Iris pigment epithelial cell (primary cell): Measurements from ENCODE around the gene ROMO1.
"Not testable (repeated sequence)": the region's sequence is repeated elsewhere in the genome, so short reads cannot be mapped to it uniquely, and the experiment has no call there.

Experiments used
- DNase-seq: peaks from one replicate; pipeline ENCODE4 v3.0.0-alpha.2; 2011; ENCODE audit warnings: low read depth

The ROMO1 gene

DNA sequence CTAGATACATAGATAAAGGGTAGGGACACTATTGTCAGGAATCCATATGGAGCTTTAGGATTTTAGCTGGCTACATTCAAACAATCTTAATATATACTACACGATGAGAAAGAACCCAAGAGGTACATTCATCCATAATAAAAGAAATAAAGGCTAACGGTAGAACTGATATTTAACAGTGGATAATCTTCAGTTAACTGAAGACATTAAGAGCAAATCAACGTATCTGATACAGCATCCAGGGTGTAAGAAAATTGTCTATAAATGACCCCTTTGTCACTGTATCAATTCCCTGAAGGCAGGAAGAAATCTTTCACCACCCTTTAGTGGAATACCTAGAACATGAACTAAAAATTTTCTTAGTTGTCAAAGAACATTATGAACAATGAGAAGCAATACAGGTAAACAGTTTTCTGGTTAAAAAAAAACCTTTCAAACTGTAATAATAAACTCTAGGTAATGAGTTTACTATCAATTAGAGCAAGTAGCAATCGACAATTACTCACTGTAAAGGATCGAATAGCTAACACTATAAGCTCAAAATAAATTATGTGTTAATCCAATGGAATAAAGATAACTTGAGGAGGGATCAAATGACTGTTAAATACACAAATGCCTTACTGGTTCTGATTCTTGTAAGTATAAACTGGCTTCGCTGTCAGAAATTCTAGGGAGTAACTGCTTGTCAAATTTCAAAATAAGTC is 11.8 kb downstream of the ROMO1 start:
- no peak for DNase-seq

DNA sequence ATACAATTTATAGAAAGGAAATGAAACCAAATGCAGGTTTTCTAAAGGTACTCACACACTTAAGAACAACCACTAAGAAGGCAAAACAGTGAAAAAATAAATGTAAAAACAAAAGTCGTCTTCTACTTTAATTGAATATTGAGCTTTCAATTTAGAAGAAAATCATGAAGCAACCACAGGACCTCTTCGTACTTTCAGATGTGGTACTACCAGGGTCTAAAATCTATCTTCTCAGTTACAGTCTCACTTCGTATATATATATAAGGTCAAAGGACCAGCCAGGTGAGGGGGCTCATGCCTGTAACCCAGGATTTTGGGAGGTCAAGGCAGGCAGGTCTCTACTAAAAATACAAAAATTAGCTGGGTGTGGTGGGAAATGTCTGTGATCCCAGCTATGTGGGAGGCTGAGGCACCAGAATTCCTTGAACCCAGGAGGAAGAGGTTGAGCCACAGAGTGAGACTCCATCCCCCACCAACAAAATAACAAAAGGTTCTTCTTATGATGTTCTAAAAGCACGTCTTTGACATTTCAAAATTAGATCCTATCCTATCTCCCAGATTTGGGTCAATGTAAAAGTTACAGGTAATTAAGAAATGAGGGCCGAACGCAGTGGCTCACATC is 12.5 kb downstream of the ROMO1 start:
- DNase-seq, result no peak

DNA sequence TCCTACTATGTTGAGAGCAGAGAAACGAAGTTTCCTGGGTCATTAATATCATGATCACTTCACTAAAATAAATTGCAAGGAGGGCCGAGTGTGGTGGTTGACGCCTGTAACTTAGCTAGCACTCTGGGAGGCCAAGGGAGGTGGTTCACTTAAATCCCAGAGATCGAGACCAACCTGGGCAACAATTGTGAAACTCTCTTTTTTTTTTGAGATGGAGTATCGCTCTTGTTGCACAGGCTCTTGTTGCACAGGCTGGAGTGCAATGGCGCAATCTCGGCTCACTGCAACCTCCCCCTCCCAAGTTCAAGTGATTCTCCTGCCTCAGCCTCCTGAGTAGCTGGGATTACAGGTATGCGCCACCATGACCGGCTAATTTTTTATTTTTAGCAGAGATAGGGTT is 13.9 kb downstream of the ROMO1 start:
- not testable (repeated sequence) for DNase-seq

DNA sequence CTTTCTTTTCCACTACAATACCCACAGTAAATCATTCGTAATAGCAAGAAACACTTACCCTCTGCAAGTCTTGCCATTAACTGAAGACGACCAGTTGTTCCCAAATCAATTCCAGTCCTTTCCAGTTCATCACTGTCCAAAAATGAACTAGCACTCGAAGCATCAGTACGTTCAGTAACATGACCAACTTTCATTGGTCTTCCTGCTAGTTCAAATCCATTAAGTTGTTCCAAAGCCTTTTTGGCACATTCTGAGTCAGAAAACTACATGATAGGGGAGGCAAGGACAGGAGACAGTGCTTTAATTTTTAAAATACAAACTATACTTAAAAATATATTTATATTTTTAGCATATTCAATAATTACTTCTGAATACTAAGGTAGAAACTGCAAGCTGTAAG is 14.9 kb downstream of the ROMO1 start:
- DNase-seq, result no peak

DNA sequence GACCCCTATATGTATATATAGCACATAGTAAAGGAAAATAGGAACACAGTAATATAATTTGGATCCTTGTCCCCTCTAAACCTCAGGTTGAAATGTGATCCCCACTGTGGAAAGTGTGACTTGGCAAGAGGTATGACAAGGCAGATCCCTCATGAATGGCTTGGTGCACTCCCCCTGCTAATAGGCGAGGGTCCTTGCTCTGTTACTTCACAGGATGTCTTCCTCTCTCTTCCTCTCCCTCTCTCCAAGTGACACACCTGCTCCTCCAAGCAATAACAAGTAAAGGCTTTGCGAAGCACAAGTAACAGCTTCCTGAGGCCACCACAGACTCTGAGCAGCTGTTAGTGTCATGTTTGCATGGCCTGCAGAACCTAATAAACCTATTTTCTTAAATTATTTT is 16.4 kb downstream of the ROMO1 start:
- DNase-seq, result no peak

DNA sequence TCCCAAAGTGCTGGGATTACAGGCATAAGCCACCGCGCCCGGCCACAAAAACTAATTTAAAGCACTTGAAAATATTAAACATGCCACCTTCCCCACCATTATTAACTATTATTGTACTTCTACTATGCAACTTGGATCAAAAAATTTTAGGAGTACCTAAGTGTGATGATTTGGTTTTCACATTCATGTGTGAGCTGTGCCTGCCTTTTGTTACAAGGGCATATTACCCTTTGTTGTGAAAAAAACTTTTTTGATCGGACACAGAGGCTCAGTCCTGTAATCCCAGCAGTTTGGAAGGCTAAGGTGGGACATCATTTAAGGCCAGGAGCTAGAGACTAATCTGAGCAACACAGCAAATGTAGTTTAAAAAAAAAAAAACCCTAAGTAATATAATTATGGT is 17.1 kb downstream of the ROMO1 start:
- DNase-seq, result no peak

DNA sequence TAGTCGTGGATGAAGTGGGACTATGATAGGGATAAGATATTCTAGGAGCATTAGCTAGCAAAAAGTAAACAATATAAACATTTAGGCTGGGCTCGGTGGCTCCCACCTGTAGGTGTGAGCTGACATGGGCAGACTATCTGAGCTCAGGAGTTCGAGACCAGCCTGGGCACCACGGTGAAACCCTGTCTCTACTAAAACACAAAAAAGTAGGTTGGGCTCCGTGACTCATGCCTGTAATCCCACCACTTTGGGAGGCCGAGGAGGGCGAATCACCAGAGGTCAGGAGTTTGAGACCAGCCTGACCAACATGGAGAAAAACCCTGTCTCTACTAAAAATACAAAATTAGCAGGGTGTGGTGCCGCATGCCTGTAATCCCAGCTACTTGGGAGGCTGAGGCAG is 19.1 kb downstream of the ROMO1 start:
- DNase-seq, result not testable (repeated sequence)

DNA sequence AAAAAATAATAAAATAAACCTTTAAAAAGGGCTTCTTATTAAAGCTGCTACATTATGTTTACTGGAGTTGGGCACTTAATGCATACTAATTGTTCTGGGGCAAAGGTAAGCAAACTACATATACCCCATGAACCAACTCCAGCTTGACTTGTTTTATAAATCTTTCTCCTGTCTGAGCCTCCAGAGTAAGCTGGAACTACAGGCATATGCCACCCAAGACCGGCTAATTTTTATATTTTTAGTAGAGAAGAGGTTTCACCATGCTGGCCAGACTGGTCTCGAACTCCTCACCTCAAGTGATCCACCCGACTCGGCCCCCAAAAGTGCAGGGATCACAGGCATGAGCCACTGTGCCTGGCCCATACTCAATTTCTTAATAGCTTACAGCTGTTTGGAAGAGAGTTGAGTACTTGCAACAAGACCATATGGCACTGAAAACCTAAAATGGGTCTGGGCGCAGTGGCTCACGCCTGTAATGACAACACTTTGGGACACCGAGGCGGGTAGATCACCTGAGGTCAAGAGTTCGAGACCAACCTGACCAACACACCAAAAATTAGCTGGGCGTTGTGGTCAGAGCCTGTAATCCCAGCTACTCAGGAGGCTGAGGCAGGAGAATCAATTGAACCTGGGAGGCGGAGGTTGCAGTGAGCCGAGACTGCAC is 19.9 kb downstream of the ROMO1 start:
- DNase-seq, result no peak

DNA sequence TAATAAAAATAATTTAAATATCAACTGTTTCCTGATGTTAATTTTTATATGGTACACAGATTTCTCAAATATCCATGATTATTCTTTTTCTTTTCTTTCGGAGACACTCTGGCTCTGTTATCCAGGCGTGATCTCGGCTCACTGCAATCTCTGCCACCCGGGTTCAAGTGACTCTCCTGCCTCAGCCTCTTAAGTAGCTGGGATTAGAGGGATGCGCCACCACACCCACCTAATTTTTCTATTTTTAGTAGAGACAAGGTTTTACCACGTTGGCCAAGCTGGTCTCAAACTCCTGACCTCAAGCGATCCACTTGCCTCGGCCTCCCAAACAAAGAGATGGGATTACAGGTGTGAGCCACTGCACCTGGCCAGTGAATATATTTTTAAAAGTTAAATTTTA is 20.5 kb downstream of the ROMO1 start:
- DNase-seq, result no peak

DNA sequence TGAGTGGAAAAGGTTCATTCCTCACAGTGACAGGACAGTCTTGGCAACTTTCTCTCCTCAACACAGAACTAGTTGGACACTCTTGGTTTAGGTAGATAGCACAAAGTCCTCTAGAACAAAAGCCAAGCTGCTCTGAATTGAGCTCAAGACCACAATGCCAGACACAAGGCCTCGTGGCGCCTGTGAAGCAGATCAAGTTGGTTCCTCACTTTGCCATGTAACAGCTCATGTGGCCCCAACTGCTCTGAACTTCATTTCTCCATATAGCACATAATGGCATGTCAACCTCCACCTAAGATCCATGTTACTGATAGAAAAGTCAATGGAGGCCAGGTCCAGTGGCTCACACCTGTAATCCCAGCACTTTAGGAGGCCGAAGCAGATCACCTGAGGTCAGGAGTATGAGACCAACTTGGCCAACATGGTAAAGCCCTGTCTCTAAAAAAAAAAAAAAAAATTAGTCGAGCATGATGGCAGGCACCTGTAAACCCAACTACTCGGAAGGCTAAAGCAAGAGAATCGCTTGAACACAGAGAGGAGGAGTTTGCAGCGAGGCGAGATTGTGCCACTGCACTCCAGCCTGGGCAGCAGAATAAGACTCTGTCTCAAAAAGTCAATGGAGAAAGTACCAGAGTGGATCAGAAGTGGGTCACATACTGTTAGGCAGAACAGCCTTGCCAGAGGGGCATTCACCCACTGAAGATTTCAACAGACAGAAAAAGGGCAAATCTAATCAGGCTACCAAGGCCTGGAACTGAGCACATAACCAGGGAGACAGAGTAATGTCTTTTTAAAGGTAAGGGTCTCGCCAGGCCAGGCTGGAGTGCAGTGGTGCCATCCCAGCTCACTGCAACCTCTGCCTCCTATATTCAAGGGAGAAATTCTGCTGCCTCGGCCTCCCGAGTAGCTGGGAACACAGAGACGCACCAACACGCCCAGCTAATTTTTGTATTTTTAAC is 21.2 kb downstream of the ROMO1 start:
- DNase-seq, result no peak

DNA sequence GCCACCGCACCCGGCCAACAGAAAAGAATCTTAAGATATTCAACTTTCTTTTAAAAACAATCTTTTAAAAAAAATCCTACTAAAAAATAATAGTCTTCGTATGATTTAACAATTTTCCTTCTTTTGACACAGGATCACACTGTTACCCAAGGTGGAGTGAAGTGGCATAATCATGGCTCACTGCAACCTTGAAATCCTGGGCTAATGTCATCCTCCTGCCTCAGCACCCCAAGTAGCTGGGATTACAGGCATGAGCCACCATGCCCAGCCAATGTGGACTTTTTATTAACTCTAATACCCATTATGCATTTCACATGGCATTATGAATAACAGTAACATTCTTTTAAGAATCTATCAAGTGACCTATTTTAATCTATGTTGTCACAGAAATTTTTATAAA is 22.0 kb downstream of the ROMO1 start:
- DNase-seq, result no peak

DNA sequence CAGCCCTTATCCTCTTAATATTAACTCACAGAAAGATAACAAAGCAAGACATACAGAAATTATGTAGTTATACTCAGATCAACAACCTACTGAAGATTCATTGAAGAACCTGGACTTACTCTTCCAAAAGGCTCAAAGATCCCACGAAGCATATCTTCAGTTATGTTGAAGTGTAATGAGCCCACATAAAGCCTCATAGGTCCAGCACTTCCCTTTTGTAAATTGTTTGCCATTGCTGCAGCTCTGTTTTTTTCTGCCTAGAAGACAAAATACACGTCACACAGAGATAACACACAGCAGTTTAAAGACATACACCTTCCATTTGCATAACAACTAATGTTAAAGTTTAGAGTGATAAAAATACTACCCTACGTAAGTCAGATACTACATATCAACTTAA is 22.4 kb downstream of the ROMO1 start:
- DNase-seq, result no peak

DNA sequence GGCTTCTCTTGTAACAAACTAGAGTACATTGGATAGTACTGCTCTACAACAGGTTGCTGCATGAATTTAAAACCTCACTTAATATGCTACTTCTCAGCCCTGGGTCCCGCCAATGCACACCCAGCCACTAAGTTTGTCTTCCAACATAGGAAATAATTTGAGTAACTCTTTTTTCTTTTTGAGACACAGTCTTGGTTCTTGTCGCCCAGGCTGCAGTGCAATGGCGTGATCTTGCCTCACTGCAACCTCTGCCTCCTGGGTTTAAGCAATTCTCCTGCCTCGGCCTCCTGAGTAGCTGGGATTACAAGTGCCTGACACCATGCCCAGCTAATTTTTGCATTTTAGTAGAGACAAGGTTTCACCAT is 24.1 kb downstream of the ROMO1 start:
- not testable (repeated sequence) for DNase-seq

DNA sequence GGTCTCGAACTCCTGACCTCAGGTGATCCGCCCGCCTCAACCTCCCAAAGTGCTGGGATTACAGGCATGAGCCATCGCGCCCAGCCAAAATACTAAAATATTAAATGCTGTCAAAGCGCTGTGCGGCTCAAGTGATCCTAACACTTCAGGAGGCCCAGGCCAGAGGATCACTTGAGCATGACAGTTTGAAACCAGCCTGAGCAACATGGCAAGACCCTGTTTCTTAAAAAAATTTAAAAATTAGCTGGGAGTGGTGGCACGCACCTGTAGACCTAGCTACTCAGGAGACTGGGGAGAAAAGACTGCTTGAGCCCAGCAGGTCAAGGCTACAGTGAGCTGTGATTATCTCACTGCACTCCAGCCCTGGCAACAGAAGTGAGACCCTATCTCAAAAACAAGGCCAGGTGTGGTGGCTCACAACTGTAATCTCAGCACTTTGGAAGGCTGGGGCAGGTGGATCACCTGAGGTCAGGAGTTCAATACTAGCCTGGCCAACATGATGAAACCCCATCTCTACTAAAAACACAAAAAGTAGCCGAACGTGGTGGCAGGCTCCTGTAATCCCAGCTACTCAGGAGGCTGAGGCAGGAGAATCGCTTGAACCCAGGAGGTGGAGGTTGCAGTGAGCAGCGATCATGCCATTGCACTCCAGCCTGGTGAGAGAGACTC is 24.6 kb downstream of the ROMO1 start:
- not testable (repeated sequence) for DNase-seq

DNA sequence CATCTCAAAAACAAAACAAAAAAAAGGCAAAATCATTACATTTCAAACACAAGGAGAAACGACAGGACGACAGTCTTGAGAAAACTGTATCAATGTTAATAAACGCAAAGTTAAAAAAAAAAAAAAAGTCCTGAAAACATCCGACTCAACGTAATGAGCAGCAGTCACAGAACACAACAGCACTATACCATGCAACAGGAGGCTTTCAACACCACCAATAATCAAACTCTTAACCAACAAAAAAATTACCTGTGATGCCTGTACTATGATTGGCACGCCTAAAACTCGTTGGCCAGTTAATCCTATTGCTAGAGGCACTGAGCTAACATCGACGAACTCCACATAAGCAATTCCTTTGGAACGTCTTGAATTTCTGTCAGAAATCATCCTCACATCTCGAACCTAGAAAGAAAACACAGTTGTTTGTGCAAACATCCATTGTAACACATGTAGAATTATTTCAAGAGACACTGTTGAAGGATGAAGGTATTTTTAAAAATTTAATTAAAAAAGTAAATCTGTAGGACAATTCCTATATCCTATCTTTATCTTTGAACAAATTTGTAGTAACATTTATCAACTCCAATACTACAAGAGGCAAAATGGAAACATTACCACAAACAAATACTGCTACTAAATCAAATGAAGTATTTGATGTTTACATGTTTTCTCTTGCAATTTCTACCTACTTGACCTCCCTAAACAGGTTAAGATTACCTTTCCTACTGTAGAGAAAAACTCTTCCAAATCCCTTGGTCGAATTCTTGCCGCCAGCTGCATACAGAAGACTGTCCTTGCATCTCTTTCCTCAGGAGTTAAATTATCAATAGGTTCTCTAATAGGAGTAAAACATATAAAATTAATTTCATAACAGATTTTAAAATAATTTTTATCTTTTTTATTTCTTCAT is 25.4 kb downstream of the ROMO1 start:
- DNase-seq, result no peak

DNA sequence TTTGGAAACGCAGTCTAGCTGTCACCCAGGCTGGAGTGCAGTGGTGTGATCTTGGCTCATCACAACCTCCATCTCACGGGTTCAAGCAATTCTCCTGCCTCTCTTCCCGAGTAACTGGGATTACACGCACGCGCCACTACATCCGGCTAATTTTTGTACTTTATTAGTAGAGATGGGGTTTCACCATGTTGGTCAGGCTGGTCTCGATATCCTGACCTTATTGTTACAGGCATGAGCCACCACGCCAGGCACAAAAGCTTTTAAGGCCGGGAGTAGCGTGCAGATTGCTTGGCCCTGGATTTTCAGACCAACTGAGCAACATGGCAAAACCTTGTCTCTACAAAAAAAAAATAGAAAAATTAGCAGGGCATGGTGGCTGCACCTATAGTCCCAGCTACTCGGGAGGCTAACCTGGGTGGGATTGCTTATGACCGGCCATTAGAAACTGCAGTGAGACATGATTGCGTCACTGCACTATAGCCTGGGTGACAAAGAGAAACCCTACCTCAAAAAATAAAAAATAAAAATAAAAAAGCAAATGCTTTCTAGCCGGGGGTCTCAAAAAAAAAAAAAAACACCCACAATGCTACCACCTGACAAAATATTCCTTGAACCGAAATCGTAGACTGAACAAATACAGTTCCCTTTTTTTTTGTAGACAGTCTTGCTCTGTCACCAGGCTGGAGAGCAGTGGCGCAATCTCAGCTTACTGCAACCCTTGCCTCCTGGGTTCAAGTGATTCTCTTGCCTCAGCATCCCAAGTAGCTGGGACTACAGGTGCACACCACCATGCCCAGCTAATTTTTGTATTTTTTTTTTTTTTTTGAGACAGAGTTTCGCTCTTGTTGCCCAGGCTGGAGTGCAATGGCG is 27.9 kb downstream of the ROMO1 start:
- DNase-seq, result no peak

DNA sequence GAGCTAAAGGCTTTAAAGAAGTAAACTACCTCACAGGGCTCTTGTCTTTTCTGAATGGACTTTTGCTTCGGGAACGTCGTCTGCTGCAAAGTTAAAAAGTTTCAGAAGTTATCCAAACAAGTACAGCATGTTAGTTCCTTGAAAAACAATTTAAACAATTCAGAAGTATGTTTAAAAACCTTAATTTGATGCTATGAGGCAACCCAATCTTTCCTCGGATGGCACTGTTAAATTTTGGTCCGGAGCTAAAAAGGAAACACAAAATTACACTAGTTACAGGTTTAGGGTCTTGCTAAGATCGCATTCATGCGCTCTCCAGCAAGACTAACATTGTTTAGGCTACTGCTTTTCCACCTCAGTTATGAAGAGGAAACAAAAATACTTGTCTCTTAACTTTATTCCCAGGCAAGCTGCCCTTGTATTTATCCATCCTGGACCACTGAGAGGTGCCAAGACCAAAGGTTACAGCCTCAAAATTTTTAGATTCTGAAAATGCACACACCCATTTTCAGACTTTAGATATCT is 30.1 kb downstream of the ROMO1 start:
- DNase-seq, result no peak

DNA sequence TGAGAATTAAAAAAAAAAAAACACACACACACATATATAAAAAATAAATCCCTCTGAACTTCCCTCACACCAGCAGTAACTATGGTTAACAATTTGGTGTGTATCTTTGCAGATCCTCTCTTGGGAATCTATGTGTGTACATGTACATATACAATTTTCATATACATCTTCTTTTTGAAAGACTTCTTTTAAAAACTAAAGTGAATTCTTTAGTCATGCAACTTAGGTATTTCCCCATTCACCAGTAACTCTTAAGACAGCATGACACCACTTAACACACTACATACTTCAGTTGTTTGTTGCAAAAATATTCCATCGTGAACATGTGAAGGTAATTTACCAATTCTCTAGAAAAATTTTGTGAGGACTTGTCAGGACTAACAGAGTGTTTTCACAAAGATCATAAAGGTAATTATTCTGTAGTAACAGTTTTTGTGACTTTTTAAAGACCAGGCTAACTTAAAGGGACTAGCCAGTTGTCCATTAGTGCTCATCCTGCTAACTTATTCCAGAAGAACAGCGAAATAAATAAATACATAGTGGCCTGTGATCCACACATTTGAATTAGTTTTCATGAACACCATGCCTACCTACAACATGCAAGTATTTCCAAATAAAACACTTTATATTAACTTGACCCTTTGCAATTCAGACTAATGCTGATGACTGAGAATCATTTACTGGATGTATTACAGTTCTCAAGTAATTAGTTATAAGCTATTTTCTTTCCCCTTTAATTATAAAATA is 30.8 kb downstream of the ROMO1 start:
- DNase-seq, result no peak
